ENCODE data around the gene ROPN1L.

GRCh38 chr5:10470669-10471068 lies 29.0 kb downstream of the ROPN1L start:
- TF ChIP-seq, protein P1, sequence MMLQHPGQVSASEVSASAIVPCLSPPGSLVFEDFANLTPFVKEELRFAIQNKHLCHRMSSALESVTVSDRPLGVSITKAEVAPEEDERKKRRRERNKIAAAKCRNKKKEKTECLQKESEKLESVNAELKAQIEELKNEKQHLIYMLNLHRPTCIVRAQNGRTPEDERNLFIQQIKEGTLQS (IDR thresholded peaks at IDR 0.05), result no peak
- TF ChIP-seq, protein P2, sequence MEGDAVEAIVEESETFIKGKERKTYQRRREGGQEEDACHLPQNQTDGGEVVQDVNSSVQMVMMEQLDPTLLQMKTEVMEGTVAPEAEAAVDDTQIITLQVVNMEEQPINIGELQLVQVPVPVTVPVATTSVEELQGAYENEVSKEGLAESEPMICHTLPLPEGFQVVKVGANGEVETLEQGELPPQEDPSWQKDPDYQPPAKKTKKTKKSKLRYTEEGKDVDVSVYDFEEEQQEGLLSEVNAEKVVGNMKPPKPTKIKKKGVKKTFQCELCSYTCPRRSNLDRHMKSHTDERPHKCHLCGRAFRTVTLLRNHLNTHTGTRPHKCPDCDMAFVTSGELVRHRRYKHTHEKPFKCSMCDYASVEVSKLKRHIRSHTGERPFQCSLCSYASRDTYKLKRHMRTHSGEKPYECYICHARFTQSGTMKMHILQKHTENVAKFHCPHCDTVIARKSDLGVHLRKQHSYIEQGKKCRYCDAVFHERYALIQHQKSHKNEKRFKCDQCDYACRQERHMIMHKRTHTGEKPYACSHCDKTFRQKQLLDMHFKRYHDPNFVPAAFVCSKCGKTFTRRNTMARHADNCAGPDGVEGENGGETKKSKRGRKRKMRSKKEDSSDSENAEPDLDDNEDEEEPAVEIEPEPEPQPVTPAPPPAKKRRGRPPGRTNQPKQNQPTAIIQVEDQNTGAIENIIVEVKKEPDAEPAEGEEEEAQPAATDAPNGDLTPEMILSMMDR (IDR thresholded peaks at IDR 0.05 in 2 of 3, conservative IDR thresholded peaks at IDR 0.05 in 1 of 3; ENCODE audit: borderline replicate concordance in 1 of 3, insufficient read depth in 1 of 3, low read depth in 2 of 3, low read length in 2 of 3), result no peak
- TF ChIP-seq POLR2A (IDR thresholded peaks at IDR 0.05; ENCODE audit: borderline replicate concordance, extremely low read depth, insufficient read depth, insufficient read length), result no peak
- TF ChIP-seq RAD21 (IDR thresholded peaks at IDR 0.05; ENCODE audit: low read depth), result no peak
- TF ChIP-seq ELF1 (IDR thresholded peaks at IDR 0.05; ENCODE audit: borderline replicate concordance, low read depth), result no peak
- TF ChIP-seq, protein P3, sequence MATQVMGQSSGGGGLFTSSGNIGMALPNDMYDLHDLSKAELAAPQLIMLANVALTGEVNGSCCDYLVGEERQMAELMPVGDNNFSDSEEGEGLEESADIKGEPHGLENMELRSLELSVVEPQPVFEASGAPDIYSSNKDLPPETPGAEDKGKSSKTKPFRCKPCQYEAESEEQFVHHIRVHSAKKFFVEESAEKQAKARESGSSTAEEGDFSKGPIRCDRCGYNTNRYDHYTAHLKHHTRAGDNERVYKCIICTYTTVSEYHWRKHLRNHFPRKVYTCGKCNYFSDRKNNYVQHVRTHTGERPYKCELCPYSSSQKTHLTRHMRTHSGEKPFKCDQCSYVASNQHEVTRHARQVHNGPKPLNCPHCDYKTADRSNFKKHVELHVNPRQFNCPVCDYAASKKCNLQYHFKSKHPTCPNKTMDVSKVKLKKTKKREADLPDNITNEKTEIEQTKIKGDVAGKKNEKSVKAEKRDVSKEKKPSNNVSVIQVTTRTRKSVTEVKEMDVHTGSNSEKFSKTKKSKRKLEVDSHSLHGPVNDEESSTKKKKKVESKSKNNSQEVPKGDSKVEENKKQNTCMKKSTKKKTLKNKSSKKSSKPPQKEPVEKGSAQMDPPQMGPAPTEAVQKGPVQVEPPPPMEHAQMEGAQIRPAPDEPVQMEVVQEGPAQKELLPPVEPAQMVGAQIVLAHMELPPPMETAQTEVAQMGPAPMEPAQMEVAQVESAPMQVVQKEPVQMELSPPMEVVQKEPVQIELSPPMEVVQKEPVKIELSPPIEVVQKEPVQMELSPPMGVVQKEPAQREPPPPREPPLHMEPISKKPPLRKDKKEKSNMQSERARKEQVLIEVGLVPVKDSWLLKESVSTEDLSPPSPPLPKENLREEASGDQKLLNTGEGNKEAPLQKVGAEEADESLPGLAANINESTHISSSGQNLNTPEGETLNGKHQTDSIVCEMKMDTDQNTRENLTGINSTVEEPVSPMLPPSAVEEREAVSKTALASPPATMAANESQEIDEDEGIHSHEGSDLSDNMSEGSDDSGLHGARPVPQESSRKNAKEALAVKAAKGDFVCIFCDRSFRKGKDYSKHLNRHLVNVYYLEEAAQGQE (IDR thresholded peaks at IDR 0.05; ENCODE audit: low read depth), result no peak
- TF ChIP-seq, protein P4, sequence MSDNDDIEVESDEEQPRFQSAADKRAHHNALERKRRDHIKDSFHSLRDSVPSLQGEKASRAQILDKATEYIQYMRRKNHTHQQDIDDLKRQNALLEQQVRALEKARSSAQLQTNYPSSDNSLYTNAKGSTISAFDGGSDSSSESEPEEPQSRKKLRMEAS (IDR thresholded peaks at IDR 0.05), result no peak
- TF ChIP-seq ZFX (IDR thresholded peaks at IDR 0.05), result no peak
- TF ChIP-seq ZBTB33 (IDR thresholded peaks at IDR 0.05; ENCODE audit: extremely low read depth, insufficient replicate concordance, low read length), result no peak
- TF ChIP-seq SP1 (IDR thresholded peaks at IDR 0.05; ENCODE audit: low read depth), result no peak
- no peak for TF ChIP-seq POLR2AphosphoS5 (IDR thresholded peaks at IDR 0.05; ENCODE audit: low read depth, low read length)
- no peak for TF ChIP-seq SRF (IDR thresholded peaks at IDR 0.05; ENCODE audit: low read depth)
- no peak for TF ChIP-seq JUND (IDR thresholded peaks at IDR 0.05)
- no peak for TF ChIP-seq CBX3 (IDR thresholded peaks at IDR 0.05; ENCODE audit: low read depth)

All from HCT116 (cell line).